Thyroid gland (tissue), 4 donors: ENCODE measurements around the gene TMCC2.

ENCODE experiments used
- POLR2A ChIP-seq, 2 donors: fragments of 450-650 bp; IDR thresholded peaks; one replicate each; pipeline ENCODE4 v1.6.1; 2017; ENCODE audit warnings: antibody characterized with exemption in 2 of 2, mild to moderate bottlenecking in 2 of 2, moderate library complexity in 1 of 2
- TF ChIP-seq, protein P1 (sequence below), 6 experiments: fragments of 200-600 bp in 3 of 6; fragments of 450-650 bp in 3 of 6; sonication (generic) in 3 of 6; IDR thresholded peaks; one replicate each; pipeline ENCODE4 v1.5.1; 2016 to 2019; ENCODE audit warnings: antibody characterized with exemption in 6 of 6, mild to moderate bottlenecking in 2 of 6, inconsistent platforms in 1 of 6, moderate library complexity in 1 of 6

DNA sequence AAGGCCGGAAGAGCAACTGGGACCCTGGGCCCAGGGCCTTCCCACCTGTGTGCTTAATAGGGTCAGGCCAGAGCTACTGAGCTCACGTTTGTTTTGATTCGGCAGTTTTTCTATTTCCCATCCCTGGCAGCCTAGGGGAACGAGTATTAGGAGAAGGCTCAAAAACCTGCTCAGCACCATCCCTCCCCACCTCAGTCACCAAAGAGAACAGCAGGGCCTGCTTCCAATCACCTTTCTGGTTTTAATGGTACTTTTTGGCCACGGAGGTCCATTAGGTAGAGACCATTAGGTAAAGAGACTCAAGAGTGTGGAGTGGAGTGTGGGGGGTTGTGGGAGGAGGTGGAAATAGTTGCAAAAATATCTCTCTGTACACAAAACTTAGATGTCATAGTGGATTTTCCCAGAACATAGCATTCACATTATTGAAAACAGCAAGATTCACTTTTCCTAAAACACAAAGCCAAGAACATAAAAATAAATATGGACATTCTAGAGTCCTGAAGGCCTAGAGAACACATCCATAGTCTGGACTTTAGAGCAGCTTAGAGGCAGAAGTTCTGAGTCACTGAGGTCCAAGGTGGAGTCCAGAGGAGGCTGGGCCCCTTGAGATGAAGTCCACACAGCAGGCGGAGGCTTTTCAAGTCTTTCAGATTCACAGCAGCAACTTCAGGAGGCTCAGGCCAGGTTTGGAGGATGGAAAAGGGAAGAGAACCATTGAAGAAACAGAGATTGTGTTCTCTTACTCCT lies 74.3 kb downstream of the TMCC2 start:
- TF ChIP-seq, protein P1, sequence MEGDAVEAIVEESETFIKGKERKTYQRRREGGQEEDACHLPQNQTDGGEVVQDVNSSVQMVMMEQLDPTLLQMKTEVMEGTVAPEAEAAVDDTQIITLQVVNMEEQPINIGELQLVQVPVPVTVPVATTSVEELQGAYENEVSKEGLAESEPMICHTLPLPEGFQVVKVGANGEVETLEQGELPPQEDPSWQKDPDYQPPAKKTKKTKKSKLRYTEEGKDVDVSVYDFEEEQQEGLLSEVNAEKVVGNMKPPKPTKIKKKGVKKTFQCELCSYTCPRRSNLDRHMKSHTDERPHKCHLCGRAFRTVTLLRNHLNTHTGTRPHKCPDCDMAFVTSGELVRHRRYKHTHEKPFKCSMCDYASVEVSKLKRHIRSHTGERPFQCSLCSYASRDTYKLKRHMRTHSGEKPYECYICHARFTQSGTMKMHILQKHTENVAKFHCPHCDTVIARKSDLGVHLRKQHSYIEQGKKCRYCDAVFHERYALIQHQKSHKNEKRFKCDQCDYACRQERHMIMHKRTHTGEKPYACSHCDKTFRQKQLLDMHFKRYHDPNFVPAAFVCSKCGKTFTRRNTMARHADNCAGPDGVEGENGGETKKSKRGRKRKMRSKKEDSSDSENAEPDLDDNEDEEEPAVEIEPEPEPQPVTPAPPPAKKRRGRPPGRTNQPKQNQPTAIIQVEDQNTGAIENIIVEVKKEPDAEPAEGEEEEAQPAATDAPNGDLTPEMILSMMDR (IDR thresholded peaks at IDR 0.05): no peak
- peak in 1 of 2 donors; percentile 6 for TF ChIP-seq POLR2A (IDR thresholded peaks at IDR 0.05)
